ENCODE measurements around the gene FUT4.
A peak's percentile ranks its signal among the peaks of the same experiment; 100 is the strongest.
"Not testable (repeated sequence)": the region's sequence is repeated elsewhere in the genome, so short reads cannot be mapped to it uniquely, and the experiment has no call there.

FUT4 gene, protein sequence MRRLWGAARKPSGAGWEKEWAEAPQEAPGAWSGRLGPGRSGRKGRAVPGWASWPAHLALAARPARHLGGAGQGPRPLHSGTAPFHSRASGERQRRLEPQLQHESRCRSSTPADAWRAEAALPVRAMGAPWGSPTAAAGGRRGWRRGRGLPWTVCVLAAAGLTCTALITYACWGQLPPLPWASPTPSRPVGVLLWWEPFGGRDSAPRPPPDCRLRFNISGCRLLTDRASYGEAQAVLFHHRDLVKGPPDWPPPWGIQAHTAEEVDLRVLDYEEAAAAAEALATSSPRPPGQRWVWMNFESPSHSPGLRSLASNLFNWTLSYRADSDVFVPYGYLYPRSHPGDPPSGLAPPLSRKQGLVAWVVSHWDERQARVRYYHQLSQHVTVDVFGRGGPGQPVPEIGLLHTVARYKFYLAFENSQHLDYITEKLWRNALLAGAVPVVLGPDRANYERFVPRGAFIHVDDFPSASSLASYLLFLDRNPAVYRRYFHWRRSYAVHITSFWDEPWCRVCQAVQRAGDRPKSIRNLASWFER

DNA sequence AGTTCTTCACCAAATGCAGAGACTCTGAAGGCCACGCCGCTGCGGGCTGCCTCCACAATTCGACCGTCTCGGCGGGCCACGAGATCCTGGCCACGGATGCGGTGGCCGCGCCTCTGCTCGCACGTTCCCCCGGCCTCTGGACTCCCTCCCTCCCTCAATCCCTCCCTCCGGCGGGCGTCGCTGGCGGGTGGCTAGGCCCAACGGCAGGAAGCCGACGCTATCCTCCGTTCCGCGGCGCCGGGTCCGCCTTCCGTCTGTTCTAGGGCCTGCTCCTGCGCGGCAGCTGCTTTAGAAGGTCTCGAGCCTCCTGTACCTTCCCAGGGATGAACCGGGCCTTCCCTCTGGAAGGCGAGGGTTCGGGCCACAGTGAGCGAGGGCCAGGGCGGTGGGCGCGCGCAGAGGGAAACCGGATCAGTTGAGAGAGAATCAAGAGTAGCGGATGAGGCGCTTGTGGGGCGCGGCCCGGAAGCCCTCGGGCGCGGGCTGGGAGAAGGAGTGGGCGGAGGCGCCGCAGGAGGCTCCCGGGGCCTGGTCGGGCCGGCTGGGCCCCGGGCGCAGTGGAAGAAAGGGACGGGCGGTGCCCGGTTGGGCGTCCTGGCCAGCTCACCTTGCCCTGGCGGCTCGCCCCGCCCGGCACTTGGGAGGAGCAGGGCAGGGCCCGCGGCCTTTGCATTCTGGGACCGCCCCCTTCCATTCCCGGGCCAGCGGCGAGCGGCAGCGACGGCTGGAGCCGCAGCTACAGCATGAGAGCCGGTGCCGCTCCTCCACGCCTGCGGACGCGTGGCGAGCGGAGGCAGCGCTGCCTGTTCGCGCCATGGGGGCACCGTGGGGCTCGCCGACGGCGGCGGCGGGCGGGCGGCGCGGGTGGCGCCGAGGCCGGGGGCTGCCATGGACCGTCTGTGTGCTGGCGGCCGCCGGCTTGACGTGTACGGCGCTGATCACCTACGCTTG, at the start of gene FUT4:
TSS of gene FUT4 (plus strand) at position 227 of the 951 bp plus-strand sequence. CDS start at position 440, 213 bp downstream.
- H3K9ac ChIP-seq (ENCODE audit: low read depth, low read length): peak within 1 kb of the TSS; percentile 80
- no peaks in the 10 kb centered on the region for H3K36me3 ChIP-seq (ENCODE audit: control insufficient read depth, insufficient read depth, low read length)
- H3K9me3 ChIP-seq (ENCODE audit: control insufficient read depth, insufficient read depth, low read length): no peaks in the 10 kb centered on the region
- peaks cover 19% of the 10 kb centered on the region for H3K4me1 ChIP-seq (ENCODE audit: control insufficient read depth, insufficient read depth, low read length)
- peaks cover 41% of the 10 kb centered on the region for H3K27me3 ChIP-seq (ENCODE audit: control insufficient read depth, insufficient read depth, low read length)
- peak within 1 kb of the TSS; percentile 91 for H3K27ac ChIP-seq (ENCODE audit: low read depth, low read length)
- H3K4me3 ChIP-seq (ENCODE audit: low read depth, low read length): peak within 1 kb of the TSS; percentile 75

DNA sequence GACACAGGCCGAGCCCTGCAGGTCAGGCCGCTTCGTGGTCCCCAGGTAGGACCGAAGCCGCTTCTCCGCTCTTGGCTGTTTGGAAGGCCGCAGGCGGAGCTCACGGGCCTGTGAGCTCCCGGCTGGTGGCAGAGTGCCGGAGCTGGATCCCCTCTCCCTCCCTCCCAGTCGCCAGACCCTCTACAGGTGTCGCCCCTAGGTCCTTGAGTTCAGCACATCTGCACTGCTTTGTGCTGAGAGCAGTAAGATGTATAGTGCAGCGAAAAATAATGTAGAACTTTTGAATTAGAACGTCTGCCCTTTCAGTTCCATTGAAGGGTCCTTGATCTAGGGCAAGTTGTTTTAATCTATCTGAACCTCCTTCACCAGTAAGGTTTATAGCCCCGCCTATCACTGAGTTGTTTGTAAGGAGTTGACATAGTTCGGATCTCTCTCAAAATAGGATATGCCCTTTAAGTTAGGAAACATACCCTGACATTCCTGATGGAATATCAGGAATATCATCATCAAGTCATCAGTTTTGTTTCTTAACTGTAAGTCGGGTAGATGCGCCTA, 49.5 kb upstream of the FUT4 start:
- H3K36me3 ChIP-seq (ENCODE audit: control insufficient read depth, insufficient read depth, low read length): peaks cover 44% of the 10 kb centered on the region
- no peaks in the 10 kb centered on the region for H3K9me3 ChIP-seq (ENCODE audit: control insufficient read depth, insufficient read depth, low read length)
- peak overlapping the region; percentile 91 for H3K4me3 ChIP-seq (ENCODE audit: low read depth, low read length)
- peaks cover 9% of the 10 kb centered on the region for H3K4me1 ChIP-seq (ENCODE audit: control insufficient read depth, insufficient read depth, low read length)
- H3K27me3 ChIP-seq (ENCODE audit: control insufficient read depth, insufficient read depth, low read length): no peaks in the 10 kb centered on the region
- H3K27ac ChIP-seq (ENCODE audit: low read depth, low read length): peak overlapping the region; percentile 99
- H3K9ac ChIP-seq (ENCODE audit: low read depth, low read length): peak overlapping the region; percentile 79

DNA sequence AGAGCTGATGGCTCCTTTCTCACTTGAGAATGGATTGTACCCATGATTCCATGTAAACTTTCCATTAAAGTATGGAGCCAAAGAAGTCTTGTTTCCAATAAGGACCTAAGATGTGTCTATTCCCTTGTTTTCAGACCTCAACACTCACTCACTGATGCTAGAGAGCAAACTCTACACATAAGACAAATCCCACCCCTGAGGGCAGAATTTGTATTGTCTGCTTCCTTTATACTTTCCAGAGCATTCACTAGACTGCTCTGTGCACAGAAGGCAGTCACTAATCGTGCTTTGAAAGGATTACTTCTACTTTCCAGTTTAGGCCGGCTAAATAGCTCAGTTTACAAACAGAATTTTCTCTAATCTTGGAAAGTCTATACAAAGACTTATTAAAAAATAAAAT, 43.5 kb upstream of the FUT4 start:
- H3K27ac ChIP-seq (ENCODE audit: low read depth, low read length): no peak overlapping the region

DNA sequence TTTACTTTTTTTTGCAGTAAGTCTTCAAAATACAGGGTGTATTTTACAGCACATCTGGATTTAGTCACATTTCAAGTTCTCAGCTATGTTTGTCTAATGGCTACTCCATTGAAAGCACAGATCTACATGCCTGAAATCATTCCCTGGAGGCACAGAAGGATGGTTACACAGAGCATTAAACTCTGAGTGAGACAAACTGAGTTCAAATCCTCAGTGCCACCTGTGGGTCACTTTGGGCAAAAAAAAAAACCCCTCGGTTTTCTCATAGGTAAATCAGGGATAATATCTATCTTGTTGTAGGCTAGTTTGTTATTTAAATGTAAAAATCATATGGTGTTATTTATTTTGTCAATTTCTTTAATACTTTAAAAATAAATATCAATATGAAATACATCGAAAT, 42.2 kb upstream of the FUT4 start:
- Histone ChIP-seq H3K9ac (ENCODE audit: low read depth, low read length) (no peak overlapping the region), H3K27ac (ENCODE audit: low read depth, low read length) (no peak overlapping the region), H3K27me3 (ENCODE audit: control insufficient read depth, insufficient read depth, low read length) (no peaks in the 10 kb centered on the region), H3K4me1 (ENCODE audit: control insufficient read depth, insufficient read depth, low read length) (no peaks in the 10 kb centered on the region), H3K9me3 (ENCODE audit: control insufficient read depth, insufficient read depth, low read length) (no peaks in the 10 kb centered on the region), H3K4me3 (ENCODE audit: low read depth, low read length) (no peak overlapping the region), H3K36me3 (ENCODE audit: control insufficient read depth, insufficient read depth, low read length) (peaks cover 35% of the 10 kb centered on the region)

More for the DNA sequence above, 43.5 kb upstream of the FUT4 start:
- Histone ChIP-seq H3K36me3 (ENCODE audit: control insufficient read depth, insufficient read depth, low read length) (peaks cover 36% of the 10 kb centered on the region), H3K4me3 (ENCODE audit: low read depth, low read length) (no peak overlapping the region), H3K9me3 (ENCODE audit: control insufficient read depth, insufficient read depth, low read length) (no peaks in the 10 kb centered on the region), H3K9ac (ENCODE audit: low read depth, low read length) (no peak overlapping the region), H3K27me3 (ENCODE audit: control insufficient read depth, insufficient read depth, low read length) (no peaks in the 10 kb centered on the region), H3K4me1 (ENCODE audit: control insufficient read depth, insufficient read depth, low read length) (no peaks in the 10 kb centered on the region)

DNA sequence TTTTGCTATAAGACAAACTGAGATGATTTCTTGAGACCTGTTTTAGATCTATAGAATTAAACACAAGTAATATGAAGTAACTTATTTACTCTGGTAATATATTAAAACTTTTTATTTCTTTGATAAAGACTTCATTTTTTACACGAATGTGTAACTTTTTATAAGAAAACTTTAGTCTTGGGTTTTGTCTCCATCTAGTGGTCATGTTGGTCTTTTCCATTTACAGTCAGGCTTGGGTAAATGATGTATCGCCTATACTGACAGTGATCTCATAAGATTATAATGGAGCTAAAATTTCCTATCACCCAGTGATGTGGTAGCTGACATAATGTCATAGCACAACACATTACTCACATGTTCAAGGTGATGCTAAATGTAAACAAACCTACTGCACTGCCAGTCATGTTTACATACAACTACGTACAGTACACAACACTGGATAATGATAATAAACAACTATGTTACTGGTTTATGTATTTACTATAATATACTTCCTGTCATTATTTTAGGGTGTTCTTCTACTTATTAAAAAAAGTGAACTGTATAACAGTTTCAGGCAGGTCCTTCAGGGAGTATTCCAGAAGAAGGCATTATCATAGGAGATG, 38.9 kb upstream of the FUT4 start:
- no peak overlapping the region for H3K27ac ChIP-seq (ENCODE audit: low read depth, low read length)
- no peaks in the 10 kb centered on the region for H3K4me1 ChIP-seq (ENCODE audit: control insufficient read depth, insufficient read depth, low read length)
- no peak overlapping the region for H3K9ac ChIP-seq (ENCODE audit: low read depth, low read length)
- H3K4me3 ChIP-seq (ENCODE audit: low read depth, low read length): no peak overlapping the region
- H3K36me3 ChIP-seq (ENCODE audit: control insufficient read depth, insufficient read depth, low read length): peaks cover 2% of the 10 kb centered on the region; the same call in 1 of the 2 replicates
- no peaks in the 10 kb centered on the region for H3K27me3 ChIP-seq (ENCODE audit: control insufficient read depth, insufficient read depth, low read length)
- no peaks in the 10 kb centered on the region for H3K9me3 ChIP-seq (ENCODE audit: control insufficient read depth, insufficient read depth, low read length)

DNA sequence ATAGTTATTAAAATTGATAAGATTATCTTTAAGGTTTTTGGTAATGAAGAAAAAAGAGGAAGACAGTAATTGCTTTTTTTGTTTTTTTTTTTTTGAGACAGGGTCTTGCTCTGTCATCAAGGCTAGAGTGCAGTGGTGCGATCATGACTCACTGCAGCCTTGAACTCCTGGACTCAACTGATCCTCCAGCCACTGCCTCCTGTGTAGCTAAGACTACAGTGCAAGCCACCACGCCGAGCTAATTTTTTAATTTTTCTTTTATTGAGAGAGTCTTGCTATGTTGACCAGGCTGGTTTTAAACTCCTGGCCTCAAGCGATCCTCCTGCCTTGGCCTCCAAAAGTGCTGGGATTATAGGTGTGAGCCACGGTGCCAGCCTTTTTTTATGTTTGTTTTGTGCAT, 37.2 kb upstream of the FUT4 start:
- not testable (repeated sequence) for H3K36me3 ChIP-seq (ENCODE audit: control insufficient read depth, insufficient read depth, low read length); H3K4me1 ChIP-seq (ENCODE audit: control insufficient read depth, insufficient read depth, low read length); H3K27me3 ChIP-seq (ENCODE audit: control insufficient read depth, insufficient read depth, low read length); H3K9ac ChIP-seq (ENCODE audit: low read depth, low read length); H3K9me3 ChIP-seq (ENCODE audit: control insufficient read depth, insufficient read depth, low read length); H3K27ac ChIP-seq (ENCODE audit: low read depth, low read length); H3K4me3 ChIP-seq (ENCODE audit: low read depth, low read length)

DNA sequence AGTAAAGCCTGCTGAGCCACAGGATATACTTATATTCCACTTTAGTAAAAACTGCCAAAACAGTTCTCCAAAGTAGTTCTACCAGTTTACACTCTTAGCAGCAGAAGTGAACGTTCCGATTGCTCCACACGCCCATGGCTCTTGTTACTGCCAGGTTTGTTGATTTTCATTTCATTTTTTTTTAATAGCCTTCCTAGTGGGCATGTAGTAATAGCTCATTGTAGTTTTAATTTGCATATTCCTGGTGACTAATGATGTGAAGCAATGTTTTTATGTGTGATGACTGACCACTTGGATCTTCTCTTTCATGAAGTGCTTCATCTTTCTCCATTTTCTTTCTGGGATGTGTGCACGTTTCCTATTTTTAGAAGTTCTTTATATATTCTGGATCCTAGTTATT, 36.2 kb upstream of the FUT4 start:
- Histone ChIP-seq H3K9me3 (ENCODE audit: control insufficient read depth, insufficient read depth, low read length) (no peaks in the 10 kb centered on the region), H3K4me1 (ENCODE audit: control insufficient read depth, insufficient read depth, low read length) (no peaks in the 10 kb centered on the region), H3K27me3 (ENCODE audit: control insufficient read depth, insufficient read depth, low read length) (peaks cover 11% of the 10 kb centered on the region), H3K9ac (ENCODE audit: low read depth, low read length) (no peak overlapping the region), H3K27ac (ENCODE audit: low read depth, low read length) (no peak overlapping the region), H3K4me3 (ENCODE audit: low read depth, low read length) (no peak overlapping the region), H3K36me3 (ENCODE audit: control insufficient read depth, insufficient read depth, low read length) (no peaks in the 10 kb centered on the region)

DNA sequence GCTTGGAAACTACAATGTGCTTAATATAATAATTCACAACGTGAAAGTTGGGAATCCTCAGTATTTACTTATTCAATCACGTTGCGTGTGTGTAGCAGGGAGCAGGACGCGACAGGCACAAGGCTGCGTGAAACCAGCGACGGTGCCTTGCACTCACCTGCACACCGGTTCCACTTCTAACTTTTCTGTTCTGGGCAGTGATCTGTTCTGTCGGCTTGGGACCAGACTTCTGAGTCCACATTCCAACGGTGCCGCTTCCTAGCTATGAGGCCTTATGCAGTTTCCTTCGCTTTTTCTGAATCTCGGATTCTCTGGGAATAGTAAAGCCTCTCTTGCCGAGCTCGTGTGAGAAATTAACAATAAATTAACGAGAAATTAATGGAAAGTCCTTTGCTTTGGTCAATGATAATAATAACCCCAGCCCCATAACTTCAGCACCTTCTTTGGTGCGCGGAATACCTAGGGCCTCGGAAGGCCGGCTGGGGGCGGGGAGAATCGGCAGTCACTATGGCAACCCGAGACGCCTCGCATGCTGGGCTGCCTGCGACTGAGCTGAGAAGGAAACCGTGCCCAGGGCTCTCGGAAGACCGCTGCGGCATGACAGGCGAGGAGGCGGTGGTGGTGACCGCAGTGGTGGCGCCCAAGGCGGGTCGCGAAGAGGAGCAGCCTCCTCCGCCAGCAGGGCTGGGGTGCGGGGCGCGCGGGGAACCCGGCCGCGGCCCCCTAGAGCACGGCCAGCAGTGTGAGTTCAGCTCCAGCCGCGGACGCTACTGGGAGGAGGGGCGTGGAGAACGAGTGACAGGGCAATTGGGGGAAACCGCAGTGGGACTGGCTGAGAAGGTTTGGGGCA, 31.6 kb upstream of the FUT4 start, which contains the start of gene C11orf97:
TSS of gene C11orf97 (plus strand) at position 530 of the 850 bp plus-strand sequence. CDS start at position 598, 68 bp downstream.
- H3K9ac ChIP-seq (ENCODE audit: low read depth, low read length): no peak within 1 kb of the TSS
- H3K4me3 ChIP-seq (ENCODE audit: low read depth, low read length): peak within 1 kb of the TSS; percentile 64
- H3K36me3 ChIP-seq (ENCODE audit: control insufficient read depth, insufficient read depth, low read length): no peaks in the 10 kb centered on the region
- H3K27me3 ChIP-seq (ENCODE audit: control insufficient read depth, insufficient read depth, low read length): peaks cover 26% of the 10 kb centered on the region
- no peak within 1 kb of the TSS for H3K27ac ChIP-seq (ENCODE audit: low read depth, low read length)
- H3K4me1 ChIP-seq (ENCODE audit: control insufficient read depth, insufficient read depth, low read length): no peaks in the 10 kb centered on the region
- H3K9me3 ChIP-seq (ENCODE audit: control insufficient read depth, insufficient read depth, low read length): no peaks in the 10 kb centered on the region

DNA sequence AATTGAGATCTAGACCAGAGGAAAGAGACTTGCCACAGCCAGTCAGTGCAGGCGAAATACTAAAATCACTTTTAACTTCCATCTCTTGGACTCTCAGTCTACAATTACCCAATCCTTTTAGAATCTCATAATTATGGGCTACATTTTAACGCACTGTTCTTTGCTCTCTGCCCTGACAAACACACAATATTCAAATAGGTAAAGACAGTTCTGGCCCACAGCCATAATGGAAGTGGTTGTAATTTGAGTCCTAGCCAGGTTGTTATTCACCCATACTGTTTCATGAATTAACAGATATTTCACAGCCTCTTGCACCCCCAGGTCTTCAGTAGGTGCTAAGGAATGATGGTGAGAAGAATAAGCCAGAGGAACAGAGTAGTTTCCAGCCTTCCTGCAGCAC, 30.6 kb upstream of the FUT4 start:
- Histone ChIP-seq H3K9ac (ENCODE audit: low read depth, low read length) (no peak overlapping the region), H3K27me3 (ENCODE audit: control insufficient read depth, insufficient read depth, low read length) (peaks cover 26% of the 10 kb centered on the region), H3K4me3 (ENCODE audit: low read depth, low read length) (peak overlapping the region; percentile 64; the same call in 1 of the 2 replicates), H3K27ac (ENCODE audit: low read depth, low read length) (no peak overlapping the region), H3K36me3 (ENCODE audit: control insufficient read depth, insufficient read depth, low read length) (no peaks in the 10 kb centered on the region), H3K9me3 (ENCODE audit: control insufficient read depth, insufficient read depth, low read length) (no peaks in the 10 kb centered on the region), H3K4me1 (ENCODE audit: control insufficient read depth, insufficient read depth, low read length) (no peaks in the 10 kb centered on the region)

DNA sequence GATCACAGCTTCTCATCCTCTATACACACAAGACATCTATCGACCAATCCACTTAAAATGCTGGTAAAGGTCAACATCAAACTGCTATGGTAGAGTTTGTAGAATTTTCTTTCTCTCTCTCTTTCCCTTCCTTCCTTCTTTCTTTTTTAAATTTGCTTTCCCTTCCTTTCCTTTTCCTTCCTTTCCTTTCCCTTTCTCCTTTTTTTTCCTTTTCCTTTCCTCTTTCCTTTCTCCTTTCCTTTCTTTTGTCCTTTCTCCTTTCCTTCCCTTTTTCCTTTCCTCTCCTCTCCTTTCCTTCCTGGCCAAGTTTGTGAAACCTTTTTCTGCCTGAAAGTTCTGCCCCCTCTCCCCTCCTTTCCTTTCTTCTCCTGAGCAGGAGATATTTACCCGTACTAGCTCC, 28.3 kb upstream of the FUT4 start:
- Histone ChIP-seq H3K36me3 (ENCODE audit: control insufficient read depth, insufficient read depth, low read length) (no peaks in the 10 kb centered on the region), H3K27ac (ENCODE audit: low read depth, low read length) (no peak overlapping the region), H3K4me3 (ENCODE audit: low read depth, low read length) (no peak overlapping the region), H3K9ac (ENCODE audit: low read depth, low read length) (no peak overlapping the region), H3K27me3 (ENCODE audit: control insufficient read depth, insufficient read depth, low read length) (peaks cover 26% of the 10 kb centered on the region), H3K9me3 (ENCODE audit: control insufficient read depth, insufficient read depth, low read length) (no peaks in the 10 kb centered on the region), H3K4me1 (ENCODE audit: control insufficient read depth, insufficient read depth, low read length) (no peaks in the 10 kb centered on the region)
